GM19467 (cell line): ENCODE data around the gene MPND.

Experiments
- ATAC-seq: cut with Tn5 transposase; IDR thresholded peaks from one replicate; pipeline ENCODE4 v1.9.1; 2021; ENCODE audit warnings: mild to moderate bottlenecking, moderate library complexity; ENCODE audit not compliant: unreplicated experiment

The MPND gene

GRCh38 chr19:4343370-4344307 lies at the start of gene MPND:
Gene MPND (plus strand): TSS chr19:4343562. CDS start chr19:4343594, 32 bp downstream.
- peak; percentile 44 for ATAC-seq

DNA sequence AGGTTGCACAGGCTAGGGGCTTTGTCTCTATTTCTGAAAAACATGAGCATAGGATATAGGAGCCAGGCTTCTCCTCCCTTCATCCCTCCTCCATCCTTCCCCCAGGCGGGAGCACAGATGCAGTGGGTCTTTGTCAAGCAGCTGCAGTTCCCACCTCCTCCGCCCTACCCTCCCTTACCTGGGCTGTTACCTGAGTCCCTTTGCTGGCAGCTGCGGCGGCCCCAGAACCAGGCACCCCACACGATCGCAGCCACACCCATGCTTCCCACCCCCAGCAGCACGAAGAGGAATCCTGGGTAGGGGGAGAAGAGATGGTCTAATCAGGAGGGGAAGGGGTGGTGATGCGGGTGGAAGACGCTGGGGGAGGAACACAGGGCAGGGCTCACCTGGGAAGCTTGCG lies 49.0 kb upstream of the MPND start:
- no peak for ATAC-seq

- no peak for ATAC-seq
Observed at GRCh38 chr19:4295972-4296771, 47.2 kb upstream of the MPND start.

DNA sequence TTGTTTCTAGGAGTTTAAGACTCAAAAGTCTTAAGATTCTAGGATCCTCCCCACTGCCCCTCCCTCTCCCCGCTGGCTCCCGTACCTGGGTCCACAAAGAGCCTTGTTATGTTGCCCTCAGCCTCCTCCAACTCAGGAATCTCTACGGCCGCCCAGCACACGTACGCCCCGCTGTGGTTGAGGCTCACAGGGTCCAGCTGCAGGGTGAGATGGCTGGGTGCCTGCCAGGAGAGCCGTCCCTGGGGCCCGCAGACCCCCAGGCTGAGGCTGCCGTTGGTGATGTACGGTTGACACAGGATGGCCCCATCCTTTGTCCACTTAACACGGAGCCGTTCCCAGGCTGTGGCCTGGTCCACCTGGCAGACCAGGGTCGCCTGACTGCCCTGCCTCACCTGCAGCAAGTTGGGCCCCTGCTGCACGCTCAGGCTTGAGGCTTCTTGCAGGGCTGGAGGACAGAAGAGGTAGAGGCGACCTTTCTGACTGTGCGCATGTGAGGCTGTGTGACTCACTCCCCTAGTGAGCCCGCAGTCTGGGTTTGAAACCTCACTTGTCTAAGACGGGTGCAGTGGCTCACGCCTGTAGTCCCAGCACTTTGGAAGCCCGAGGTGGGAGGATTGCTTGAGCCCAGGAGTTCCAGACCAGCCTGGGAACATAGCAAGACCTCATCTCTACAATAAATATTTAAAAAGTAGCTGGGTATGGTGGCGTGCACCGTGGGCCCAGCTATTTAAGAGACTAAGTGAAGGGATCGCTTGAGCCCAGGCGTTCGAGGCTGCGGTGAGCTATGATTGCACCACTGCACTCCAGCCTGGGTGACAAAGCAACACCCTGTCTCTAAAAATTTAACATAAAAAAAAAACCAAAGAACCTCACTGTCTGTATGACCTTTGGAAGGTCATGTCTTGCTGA lies 45.2 kb upstream of the MPND start:
- no peak for ATAC-seq

GRCh38 chr19:4298810-4299550 lies 44.4 kb upstream of the MPND start:
- no peak for ATAC-seq

DNA sequence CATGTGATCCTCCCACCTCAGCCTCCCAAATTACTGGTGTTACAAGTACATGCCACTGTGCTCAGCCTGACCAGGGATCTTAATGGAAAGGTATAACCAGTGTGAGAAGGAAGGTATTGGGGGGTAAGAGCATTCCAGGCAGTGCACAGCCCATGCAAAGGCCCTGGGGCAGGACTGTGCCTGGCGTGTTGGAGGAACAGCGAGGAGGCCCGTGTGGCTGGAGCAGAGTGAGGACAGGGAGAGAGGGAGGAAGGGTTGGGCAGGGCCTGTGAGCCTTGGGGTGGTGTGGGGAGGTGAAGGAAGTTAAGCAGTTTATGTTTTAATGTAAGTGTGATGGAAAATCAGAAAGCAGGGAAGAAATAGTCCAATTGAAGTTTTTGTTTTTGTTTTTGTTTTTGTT lies 42.8 kb upstream of the MPND start:
- ATAC-seq: no peak

DNA sequence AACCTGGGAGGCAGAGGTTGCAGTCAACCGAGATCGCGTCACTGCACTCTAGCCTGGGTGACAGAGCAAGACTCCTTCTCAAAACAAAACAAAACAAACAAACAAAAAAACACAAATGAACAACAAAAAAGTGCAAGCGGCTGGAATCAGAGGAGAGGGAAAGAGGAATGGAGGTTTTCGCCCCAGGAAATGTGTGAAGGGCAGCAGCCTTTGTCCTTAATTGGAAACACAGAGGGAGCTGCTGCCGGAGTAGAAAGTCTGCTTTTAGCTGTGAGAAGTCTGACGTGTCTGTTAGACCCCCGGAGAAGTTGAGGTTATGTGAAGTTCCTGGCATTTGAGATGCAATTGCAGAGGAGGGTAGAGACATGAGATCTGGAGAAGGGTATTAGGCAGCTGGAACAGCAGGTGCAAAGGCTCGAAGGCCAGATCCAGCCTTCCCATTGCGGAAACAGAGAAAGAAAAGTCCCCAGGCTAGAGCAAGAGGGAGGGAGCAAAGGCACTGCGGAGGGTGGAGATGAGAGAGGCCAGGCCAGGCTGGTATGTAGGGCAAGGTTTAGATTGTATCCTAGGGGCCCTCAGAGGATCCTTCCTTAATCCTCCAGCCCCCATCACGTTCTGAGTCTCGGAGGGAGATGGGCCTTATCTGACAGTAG lies 41.6 kb upstream of the MPND start:
- ATAC-seq: no peak

DNA sequence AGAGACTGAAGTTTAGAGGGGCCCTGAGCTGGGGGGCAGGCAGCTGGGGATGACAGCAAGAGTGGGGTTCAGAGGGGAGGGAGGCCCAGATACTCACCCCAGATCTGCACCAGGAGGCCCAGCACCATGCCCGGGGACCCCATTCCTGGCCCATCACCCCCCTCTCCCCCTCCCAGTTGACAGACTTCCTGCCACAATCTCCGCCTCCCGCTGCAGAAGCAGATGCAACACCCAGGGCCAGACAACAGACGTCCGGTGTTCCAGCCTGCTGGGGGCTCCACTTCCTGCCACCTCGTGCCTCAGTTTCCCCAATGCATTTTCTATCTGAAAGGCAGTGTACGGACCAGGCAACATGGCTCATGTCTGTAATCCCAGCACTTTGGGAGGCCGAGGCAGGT lies 41.1 kb upstream of the MPND start, which contains the start of gene TMIGD2:
Gene TMIGD2, minus strand, starts transcription at position 147 of the 398 bp plus-strand sequence. Its CDS starts 4 bp downstream, at position 143.
- no peak for ATAC-seq

- ATAC-seq: no peak
Observed at GRCh38 chr19:4303819-4304537, 39.4 kb upstream of the MPND start.

- ATAC-seq: no peak
Observed at GRCh38 chr19:4304538-4305256, 38.7 kb upstream of the MPND start, which contains the start of gene FSD1. Gene FSD1 (plus strand): TSS chr19:4304598. CDS start chr19:4304747, 149 bp downstream.

DNA sequence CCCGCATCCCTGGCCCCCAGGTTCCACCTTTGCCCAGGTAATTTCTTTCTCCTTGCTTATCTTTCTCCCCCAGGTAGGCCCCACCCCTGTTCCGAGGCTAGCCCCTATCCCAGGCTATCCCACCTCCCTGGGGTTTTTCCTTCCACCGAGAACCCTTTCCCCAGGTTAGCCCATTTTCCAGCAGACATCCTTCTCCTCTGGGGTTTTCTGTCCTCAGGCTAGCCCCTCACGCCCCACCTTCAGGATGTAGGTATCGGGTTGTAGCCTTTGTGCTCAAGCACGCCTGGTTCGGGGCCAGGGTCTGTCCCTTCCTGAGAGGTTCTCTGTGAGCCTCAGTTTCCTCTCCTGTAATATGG lies 38.1 kb upstream of the MPND start:
- ATAC-seq: no peak

DNA sequence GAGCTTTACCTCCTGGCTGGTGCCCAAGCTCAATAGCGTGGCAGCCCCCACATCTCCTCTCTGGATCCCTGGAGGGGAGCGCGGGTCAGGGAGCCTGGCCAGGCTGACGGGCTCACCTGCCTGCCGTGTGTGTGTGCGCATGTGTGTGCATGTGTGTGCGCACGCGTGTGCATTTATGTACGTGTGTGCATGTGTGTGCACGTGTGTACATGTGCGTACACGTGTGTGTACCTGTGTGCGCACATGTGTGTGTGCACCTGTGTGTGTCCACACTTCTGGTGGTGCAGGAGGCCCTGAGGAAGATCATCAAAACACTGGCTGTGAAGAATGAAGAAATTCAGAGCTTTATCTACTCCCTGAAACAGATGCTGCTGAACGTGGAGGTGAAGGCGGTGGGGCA lies 37.7 kb upstream of the MPND start:
- no peak for ATAC-seq

- ATAC-seq: no peak
Observed at GRCh38 chr19:4310247-4311121, 32.9 kb upstream of the MPND start.

GRCh38 chr19:4313847-4314490 lies 29.4 kb upstream of the MPND start:
- no peak for ATAC-seq

DNA sequence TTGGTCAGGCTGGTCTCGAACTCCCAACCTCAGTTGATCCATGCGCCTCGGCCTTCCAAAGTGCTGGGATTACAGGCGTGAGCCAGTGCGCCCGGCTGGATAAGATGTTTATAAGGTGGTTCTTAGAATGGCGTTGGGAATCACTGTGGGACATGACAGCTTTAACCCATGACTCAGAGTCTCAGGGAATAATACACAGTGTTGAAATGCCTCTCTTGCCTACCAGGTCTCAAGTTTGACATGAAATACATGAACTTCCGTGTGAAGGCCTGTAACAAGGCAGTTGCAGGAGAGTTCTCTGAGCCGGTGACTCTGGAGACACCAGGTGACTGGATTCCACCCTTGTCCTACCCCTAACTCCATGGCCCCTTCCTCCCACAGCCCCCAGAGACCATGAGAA lies 26.4 kb upstream of the MPND start:
- no peak for ATAC-seq

DNA sequence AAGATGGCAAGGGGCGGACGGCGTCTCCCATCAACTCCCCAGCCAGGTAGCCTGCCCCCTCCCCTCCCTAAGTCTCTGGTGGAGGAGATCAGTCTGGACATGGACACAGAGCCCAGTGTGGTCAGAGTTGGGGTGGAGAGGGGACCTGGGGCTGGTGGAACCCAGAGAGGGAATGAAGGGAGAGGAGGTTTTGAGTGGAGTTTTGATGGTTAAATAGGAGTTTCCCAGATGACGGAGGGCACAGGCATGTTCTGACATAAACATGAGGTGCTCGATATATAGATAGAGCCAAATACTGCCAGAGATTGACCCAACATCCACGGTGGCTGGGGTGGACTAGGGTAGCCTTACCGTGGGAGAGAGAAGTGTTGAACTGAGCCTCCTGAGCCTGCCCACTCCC lies 24.9 kb upstream of the MPND start:
- ATAC-seq: no peak
